Heart right ventricle (tissue), 16 donors: ENCODE results near the gene PRKCE. TPM values are rescaled to one million over a fixed set of nuclear protein-coding genes. Genes with fewer than 3 reads are reported as not detected.
A peak's percentile ranks its signal among the peaks of the same experiment; 100 is the strongest.

Experiments used
- ATAC-seq, 8 donors: fragments of 200-7000 bp; cut with Tn5 transposase; one replicate each; pipeline ENCODE4 v1.9.1; 2020; ENCODE audit warnings: mild to moderate bottlenecking in 8 of 8, moderate library complexity in 8 of 8, moderate number of reproducible peaks in 1 of 8
- DNase-seq, 2 donors: peaks; one replicate each; pipeline ENCODE4 v3.0.0-alpha.2; 2020
- H3K27ac ChIP-seq, 10 donors: fragments of 200-600 bp; sonication (generic) in 2 of 10; one replicate each; pipeline versions ENCODE4 v1.5.0 to v1.8.0; 2020 to 2022; ENCODE audit warnings: mild to moderate bottlenecking in 3 of 10
- H3K27me3 ChIP-seq, 7 donors: fragments of 200-600 bp; one replicate each; pipeline ENCODE4 v1.8.0; 2021 to 2022; ENCODE audit warnings: mild to moderate bottlenecking in 2 of 7
- H3K36me3 ChIP-seq, 9 donors: fragments of 200-600 bp; sonication (generic) in 1 of 9; one replicate each; pipeline versions ENCODE4 v1.5.0 to v1.8.0; 2020 to 2022; ENCODE audit warnings: mild to moderate bottlenecking in 2 of 9
- H3K4me1 ChIP-seq, 9 donors: fragments of 200-600 bp; sonication (generic) in 1 of 9; one replicate each; pipeline versions ENCODE4 v1.5.0 to v1.8.0; 2020 to 2022; ENCODE audit warnings: mild to moderate bottlenecking in 4 of 9
- H3K4me3 ChIP-seq, 10 donors: fragments of 200-600 bp; sonication (generic) in 2 of 10; one replicate each; pipeline versions ENCODE4 v1.5.0 to v1.8.0; 2020 to 2022; ENCODE audit warnings: mild to moderate bottlenecking in 7 of 10, moderate library complexity in 2 of 10
- H3K9me3 ChIP-seq, 11 donors: fragments of 200-600 bp in 10 of 11; sonication (generic) in 2 of 11; one replicate each; pipeline versions ENCODE4 v1.5.0 to v1.8.0; 2013 to 2022; ENCODE audit warnings: mild to moderate bottlenecking in 2 of 11, control low read depth in 1 of 11, moderate library complexity in 1 of 11
- WGBS, 2 donors: extraction: QIAGEN DNeasy Blood & Tissue Kit; methylation state at CpG; one replicate each; pipeline ENCODE4 v1.1.7; 2013; ENCODE audit warnings: inconsistent platforms in 1 of 2; 5-methylcytosine and 5-hydroxymethylcytosine counted together
- intact Hi-C, 10 donors: fragments of 100-400 bp; cut with DNase I; formaldehyde crosslinking; loops; one replicate each; pipeline versions ENCODE4 v1.11.1 to v1.14.2; 2022
- polyA plus RNA-seq, 2 donors: library from polyadenylated mRNA; stranded (reverse); fragments of 200-250 nt; gene quantifications; one replicate each; pipeline ENCODE4 v1.2.3, GENCODE V29; 2013
- total RNA-seq, 10 donors: library from RNA; stranded (reverse); fragmentation: NEBNext Ultra II Directional in 3 of 10; extraction: Animal tissue kit (Norgen Biotek cat#: 25700) in 3 of 10; gene quantifications; one replicate each; pipeline versions ENCODE4 v1.2.1 to v1.2.4, GENCODE V29; 2021 to 2023
- TF ChIP-seq, protein P1 (sequence below), 9 donors: fragments of 200-600 bp; sonication (generic) in 2 of 9; IDR thresholded peaks; one replicate each; pipeline versions ENCODE4 v1.5.0 to v1.8.0; 2021 to 2022; ENCODE audit warnings: antibody characterized with exemption in 9 of 9, mild to moderate bottlenecking in 5 of 9, moderate library complexity in 1 of 9
- donor health status: Arrhythmogenic right ventricular cardiomyopathy.
- donor health status: ischemic (EF 13 %, LVEDD 7.1; RV severe dilation, severe dysfunction).
- donor health status: healthy with polysubstance abuse.
- donor health status: DM: no; HTN: yes; CAD: no.
- donor health status: DM: no; HTN: no; CAD: no.
- donor health status: ischemic (EF 25% LVEDD 6.9; RV normal size, moderate dysfunction).
- donor health status: ischemic (EF 25% LVEDD 5.7; RV mildly dilated, moderate dysfunction).
- donor health status: healthy.
- donor health status: DM: yes; HTN: yes; CAD: no.
- donor health status: Ischemic cardiomyopathy.
- donor health status: ischemic (EF 35%, LVEDD 5.7; RV mildly dilated, moderate dysfunction).
- donor health status: nonischemic (EF 11% LVEDD 7.7; RV severe dilation, severe dysfunction).
- donor health status: DM: yes; HTN: yes; CAD: no.
- donor health status: PGD.
- donor health status: ischemic (EF 29% LVEDD 5.4; RV normal size, mild dysfunction).
- donor health status: nonischemic (EF 23%, LVEDD 6.1; RV moderate dilation, normal function).

Gene PRKCE
- total and polyA plus RNA-seq, 12 donors: 3.7 to 22.7 (median 16.7) TPM

GRCh38 chr2:45705233-45705632, 53.8 kb downstream of the PRKCE start:
- intact Hi-C loops: no loop called here
- 74 to 86% methylated on average over 5 of the region's 5 CpGs for WGBS, 2 donors
- no peaks in the 10 kb centered on the region for H3K9me3 ChIP-seq
- TF ChIP-seq, protein P1, sequence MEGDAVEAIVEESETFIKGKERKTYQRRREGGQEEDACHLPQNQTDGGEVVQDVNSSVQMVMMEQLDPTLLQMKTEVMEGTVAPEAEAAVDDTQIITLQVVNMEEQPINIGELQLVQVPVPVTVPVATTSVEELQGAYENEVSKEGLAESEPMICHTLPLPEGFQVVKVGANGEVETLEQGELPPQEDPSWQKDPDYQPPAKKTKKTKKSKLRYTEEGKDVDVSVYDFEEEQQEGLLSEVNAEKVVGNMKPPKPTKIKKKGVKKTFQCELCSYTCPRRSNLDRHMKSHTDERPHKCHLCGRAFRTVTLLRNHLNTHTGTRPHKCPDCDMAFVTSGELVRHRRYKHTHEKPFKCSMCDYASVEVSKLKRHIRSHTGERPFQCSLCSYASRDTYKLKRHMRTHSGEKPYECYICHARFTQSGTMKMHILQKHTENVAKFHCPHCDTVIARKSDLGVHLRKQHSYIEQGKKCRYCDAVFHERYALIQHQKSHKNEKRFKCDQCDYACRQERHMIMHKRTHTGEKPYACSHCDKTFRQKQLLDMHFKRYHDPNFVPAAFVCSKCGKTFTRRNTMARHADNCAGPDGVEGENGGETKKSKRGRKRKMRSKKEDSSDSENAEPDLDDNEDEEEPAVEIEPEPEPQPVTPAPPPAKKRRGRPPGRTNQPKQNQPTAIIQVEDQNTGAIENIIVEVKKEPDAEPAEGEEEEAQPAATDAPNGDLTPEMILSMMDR (IDR thresholded peaks at IDR 0.05): no peak
- H3K36me3 ChIP-seq: no peaks in the 10 kb centered on the region
- DNase-seq: no peak
- no peak for ATAC-seq
- H3K4me1 ChIP-seq: peaks cover 8 to 50% (median 29%) of the 10 kb centered on the region in 9 donors
- H3K27ac ChIP-seq: no peak overlapping the region
- H3K27me3 ChIP-seq: no peaks in the 10 kb centered on the region
- H3K4me3 ChIP-seq: no peak overlapping the region

DNA sequence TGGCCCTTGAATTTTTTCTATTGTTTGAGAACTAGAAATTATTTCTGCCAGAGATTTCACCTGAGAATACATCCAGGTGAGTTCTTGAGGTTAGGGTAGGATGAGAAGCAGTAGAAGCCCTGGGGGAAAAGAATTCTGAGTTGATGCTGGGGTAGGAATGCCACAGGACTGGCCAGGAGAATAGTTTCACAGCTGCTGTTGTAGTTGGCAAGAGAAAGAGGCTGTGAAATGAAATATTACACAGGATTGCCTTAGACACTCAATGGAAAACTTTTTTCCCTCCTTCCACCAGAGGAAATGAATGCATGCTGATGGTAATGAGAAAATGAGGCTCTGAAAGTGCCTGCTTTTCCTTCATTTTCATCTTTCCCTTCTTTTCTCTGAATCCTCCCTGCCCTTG, 54.6 kb downstream of the PRKCE start:
- TF ChIP-seq, protein P1 (IDR thresholded peaks at IDR 0.05): no peak
- H3K27me3 ChIP-seq: no peaks in the 10 kb centered on the region
- intact Hi-C loops: no loop called here
- no peak overlapping the region for H3K27ac ChIP-seq
- DNase-seq (no peak), ATAC-seq (no peak)
- H3K9me3 ChIP-seq: no peaks in the 10 kb centered on the region
- H3K36me3 ChIP-seq: no peaks in the 10 kb centered on the region
- no peak overlapping the region for H3K4me3 ChIP-seq
- H3K4me1 ChIP-seq: peaks cover 2 to 46% (median 26%) of the 10 kb centered on the region in 9 donors

- TF ChIP-seq, protein P1 (IDR thresholded peaks at IDR 0.05): no peak
- Histone ChIP-seq H3K27me3 (no peaks in the 10 kb centered on the region), H3K27ac (peak overlapping the region in 1 of 10 donors; percentile 11), H3K4me3 (no peak overlapping the region), H3K4me1 (peaks cover 0 to 46% (median 26%) of the 10 kb centered on the region in 9 donors), H3K36me3 (no peaks in the 10 kb centered on the region), H3K9me3 (no peaks in the 10 kb centered on the region)
- intact Hi-C loops: no loop called here
- WGBS, 2 donors: 76 to 80% methylated on average over 3 of the region's 3 CpGs
- no peak for DNase-seq
- no peak for ATAC-seq
Measured at GRCh38 chr2:45707006-45707405, 55.5 kb downstream of the PRKCE start.

- Histone ChIP-seq H3K27ac (peak overlapping the region in 1 of 10 donors; percentile 38), H3K9me3 (no peaks in the 10 kb centered on the region), H3K4me3 (no peak overlapping the region), H3K27me3 (no peaks in the 10 kb centered on the region), H3K36me3 (no peaks in the 10 kb centered on the region), H3K4me1 (peaks cover 0 to 47% (median 26%) of the 10 kb centered on the region in 9 donors)
- TF ChIP-seq, protein P1 (IDR thresholded peaks at IDR 0.05): no peak
- ATAC-seq: no peak
- DNase-seq: no peak
- intact Hi-C loops: no loop called here
- WGBS, 2 donors: 72 to 87% methylated on average over 6 of the region's 6 CpGs
Measured at GRCh38 chr2:45707661-45708060, 56.2 kb downstream of the PRKCE start.
